Fibroblast of the aortic adventitia (primary cell): ENCODE measurements around the gene FLNB. TPM values are rescaled to one million over a fixed set of nuclear protein-coding genes. Genes with fewer than 3 reads are reported as not detected.

Source experiments
- DNase-seq: peaks from one replicate; pipeline ENCODE4 v3.0.0-alpha.2; 2010; ENCODE audit warnings: low read depth
- H3K4me3 ChIP-seq: 2 replicates; pipeline ENCODE4 v1.5.1; 2011; ENCODE audit warnings: low read depth, mild to moderate bottlenecking, control low read depth, low read length, moderate library complexity
- total RNA-seq: library from RNA; depleted of rRNA; stranded (reverse); fragments of >200 nt; gene quantifications from 2 replicates; pipeline ENCODE4 v1.2.3, GENCODE V29; 2012; ENCODE audit warnings: low replicate concordance
- TF ChIP-seq, protein P1 (sequence below): IDR thresholded peaks from 2 replicates; pipeline ENCODE4 v1.5.1; 2011; ENCODE audit warnings: mild to moderate bottlenecking, low read length, control low read depth, inconsistent platforms; ENCODE audit not compliant: insufficient read depth

Gene FLNB
- total RNA-seq, 1 donor: 69.0 TPM

DNA sequence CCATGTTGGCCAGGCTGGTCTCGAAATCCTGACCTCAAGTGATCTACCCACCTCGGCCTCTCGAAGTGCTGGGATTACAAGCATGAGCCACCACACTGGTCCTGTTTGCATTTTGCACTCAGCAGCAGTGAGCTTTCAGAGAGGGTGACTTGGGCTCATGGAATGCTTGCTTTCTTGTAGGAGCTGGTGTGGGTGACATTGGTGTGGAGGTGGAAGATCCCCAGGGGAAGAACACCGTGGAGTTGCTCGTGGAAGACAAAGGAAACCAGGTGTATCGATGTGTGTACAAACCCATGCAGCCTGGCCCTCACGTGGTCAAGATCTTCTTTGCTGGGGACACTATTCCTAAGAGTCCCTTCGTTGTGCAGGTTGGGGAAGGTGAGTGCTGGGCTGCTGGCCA lies 90.3 kb downstream of the FLNB start:
- TF ChIP-seq, protein P1, sequence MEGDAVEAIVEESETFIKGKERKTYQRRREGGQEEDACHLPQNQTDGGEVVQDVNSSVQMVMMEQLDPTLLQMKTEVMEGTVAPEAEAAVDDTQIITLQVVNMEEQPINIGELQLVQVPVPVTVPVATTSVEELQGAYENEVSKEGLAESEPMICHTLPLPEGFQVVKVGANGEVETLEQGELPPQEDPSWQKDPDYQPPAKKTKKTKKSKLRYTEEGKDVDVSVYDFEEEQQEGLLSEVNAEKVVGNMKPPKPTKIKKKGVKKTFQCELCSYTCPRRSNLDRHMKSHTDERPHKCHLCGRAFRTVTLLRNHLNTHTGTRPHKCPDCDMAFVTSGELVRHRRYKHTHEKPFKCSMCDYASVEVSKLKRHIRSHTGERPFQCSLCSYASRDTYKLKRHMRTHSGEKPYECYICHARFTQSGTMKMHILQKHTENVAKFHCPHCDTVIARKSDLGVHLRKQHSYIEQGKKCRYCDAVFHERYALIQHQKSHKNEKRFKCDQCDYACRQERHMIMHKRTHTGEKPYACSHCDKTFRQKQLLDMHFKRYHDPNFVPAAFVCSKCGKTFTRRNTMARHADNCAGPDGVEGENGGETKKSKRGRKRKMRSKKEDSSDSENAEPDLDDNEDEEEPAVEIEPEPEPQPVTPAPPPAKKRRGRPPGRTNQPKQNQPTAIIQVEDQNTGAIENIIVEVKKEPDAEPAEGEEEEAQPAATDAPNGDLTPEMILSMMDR: no peak
- H3K4me3 ChIP-seq: no peak overlapping the region
- no peak for DNase-seq

DNA sequence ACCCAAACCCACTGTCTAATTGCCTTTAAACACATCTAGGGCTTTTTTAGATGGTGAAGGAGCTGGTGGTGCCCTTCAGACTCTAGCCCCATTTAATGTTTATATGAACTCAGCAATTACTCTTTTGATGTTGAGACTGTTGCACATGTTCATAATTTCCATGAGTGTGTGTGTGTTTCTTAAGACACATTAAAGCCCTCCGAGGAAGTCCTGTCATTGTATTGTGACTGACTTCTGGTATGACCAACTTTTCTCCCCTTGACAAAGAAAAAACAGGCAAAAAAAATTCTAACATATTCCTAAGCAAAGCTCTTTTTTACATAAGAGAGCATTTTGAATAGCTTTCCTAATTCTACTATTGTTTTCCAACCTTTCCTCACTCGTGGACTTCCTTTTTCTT lies 91.6 kb downstream of the FLNB start:
- TF ChIP-seq, protein P1: no peak
- no peak for DNase-seq
- no peak overlapping the region for H3K4me3 ChIP-seq

DNA sequence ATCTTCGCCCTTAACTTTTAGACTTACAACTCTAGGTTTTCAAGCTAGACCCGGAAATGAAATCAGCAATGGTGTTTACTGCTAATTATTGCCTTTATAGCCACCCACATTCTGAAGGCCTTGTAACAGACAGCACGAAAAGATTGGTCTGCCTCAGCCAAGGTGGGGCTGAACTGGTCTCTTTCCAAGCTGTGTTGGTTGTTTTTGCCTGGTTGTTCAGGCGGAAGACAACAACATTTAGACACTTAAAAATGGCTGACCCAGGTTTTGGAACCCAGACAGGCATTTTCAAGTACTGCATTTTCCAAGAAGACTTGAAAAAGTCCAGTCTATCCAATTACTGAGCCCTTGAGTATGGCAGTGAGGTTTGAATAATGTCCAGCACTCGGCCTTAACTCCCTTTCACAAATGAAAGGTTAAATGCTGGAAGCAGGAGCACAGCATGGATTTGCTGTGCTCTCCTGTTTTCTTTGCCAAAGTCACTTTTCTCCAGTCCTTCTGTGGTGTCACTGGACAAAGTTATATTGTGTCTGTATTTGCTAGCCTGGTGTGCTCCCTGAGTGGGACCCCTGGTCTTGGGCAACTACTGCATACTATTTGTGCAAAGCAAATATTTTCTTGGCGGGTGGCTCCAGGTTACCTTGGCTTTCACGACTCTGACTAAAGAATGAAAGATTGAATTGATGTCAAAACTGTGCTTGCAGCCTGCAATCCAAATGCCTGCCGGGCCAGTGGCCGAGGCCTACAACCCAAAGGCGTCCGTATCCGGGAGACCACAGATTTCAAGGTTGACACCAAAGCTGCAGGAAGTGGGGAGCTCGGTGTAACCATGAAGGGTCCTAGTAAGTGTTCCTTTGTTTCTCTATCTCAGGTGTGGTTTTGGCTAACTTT lies 93.5 kb downstream of the FLNB start:
- no peak overlapping the region for H3K4me3 ChIP-seq
- TF ChIP-seq, protein P1: no peak
- peak; percentile 35 for DNase-seq

DNA sequence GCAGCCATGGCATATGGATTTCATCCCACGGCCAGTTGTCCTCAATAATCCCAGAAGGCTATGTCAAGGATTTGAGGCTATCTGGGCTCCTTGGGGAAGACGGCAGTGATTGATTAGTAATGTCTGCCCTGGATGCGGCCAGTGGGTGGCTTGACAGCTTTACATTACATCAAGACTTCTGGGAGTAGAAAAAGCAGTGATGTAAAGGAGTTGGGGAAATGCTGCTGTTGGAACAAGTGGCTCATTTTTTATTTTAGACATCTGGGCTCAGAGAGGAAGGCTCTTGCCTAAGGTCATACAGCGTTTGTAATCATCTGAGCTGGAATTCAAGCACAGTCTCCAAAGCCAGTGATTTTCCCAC lies 94.1 kb downstream of the FLNB start:
- peak; percentile 45 for DNase-seq
- H3K4me3 ChIP-seq: no peak overlapping the region
- TF ChIP-seq, protein P1: no peak

DNA sequence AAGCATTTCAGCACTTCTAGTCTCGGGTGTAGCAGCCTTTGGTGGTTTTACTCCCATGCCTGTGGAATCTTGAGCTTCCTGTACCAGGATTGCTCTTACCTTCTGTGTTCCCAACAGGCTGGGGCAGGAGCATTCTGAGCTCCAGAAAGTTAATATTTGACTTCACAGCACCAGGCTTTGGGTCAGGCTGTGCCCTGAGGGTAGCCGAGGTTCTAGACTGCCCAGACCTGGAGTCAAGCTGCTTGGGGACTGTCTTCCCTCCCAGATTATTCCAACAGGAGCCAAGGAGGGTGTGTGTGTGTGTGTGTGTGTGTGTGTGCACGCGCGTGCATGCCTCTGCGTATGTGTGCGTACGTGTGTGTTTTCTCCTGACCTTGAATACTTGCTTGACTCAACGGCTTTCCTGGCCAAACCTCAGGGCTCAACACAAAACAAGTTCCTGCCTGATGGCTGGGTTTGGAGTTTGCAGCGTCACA lies 94.8 kb downstream of the FLNB start:
- TF ChIP-seq, protein P1: no peak
- DNase-seq: peak; percentile 69
- H3K4me3 ChIP-seq: no peak overlapping the region

DNA sequence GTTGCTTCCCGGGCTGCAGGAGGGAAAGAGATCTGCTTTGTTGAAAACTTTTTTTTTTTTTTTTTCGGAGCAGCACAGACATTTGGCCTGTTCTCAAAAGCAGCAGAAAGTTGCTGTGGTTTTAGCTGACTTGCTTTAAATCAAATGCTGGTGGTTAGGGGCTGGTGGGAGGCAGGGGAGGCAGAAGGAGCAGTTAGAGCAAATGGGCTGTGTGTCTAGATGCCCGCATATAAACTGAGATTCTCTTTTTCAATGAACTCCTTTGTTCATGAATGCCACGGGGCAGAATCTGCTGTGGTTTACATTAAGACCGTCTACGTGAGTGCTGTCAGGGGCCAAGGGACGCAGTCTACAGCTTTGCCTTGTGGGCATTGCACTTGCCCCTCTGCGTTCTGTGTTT lies 95.9 kb downstream of the FLNB start:
- no peak overlapping the region for H3K4me3 ChIP-seq
- TF ChIP-seq, protein P1: no peak
- DNase-seq: no peak
